ENCODE measurements around the gene HBE1.

DNA sequence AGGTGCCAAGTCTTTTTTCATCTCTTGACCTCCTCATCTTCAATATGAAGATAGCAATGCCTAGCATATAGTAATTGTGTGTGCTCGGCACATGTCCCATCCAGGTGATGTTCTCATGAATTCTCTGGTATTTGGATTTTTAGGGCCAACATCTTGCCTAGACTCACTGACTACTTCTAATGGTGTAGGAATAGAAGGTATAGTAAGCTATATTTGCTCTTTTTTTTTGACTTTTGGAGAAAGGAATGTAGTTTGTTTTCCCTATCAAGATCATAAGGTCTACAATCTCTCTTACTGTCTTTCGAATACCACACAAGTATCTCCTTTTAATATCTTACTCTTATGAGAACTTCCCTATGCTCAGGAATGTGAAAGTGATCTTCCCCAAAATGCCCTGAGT lies 38.6 kb downstream of the HBE1 start:
- TF ChIP-seq, protein P1, sequence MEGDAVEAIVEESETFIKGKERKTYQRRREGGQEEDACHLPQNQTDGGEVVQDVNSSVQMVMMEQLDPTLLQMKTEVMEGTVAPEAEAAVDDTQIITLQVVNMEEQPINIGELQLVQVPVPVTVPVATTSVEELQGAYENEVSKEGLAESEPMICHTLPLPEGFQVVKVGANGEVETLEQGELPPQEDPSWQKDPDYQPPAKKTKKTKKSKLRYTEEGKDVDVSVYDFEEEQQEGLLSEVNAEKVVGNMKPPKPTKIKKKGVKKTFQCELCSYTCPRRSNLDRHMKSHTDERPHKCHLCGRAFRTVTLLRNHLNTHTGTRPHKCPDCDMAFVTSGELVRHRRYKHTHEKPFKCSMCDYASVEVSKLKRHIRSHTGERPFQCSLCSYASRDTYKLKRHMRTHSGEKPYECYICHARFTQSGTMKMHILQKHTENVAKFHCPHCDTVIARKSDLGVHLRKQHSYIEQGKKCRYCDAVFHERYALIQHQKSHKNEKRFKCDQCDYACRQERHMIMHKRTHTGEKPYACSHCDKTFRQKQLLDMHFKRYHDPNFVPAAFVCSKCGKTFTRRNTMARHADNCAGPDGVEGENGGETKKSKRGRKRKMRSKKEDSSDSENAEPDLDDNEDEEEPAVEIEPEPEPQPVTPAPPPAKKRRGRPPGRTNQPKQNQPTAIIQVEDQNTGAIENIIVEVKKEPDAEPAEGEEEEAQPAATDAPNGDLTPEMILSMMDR (IDR thresholded peaks at IDR 0.05), result no peak
- no peak for TF ChIP-seq MXI1 (IDR thresholded peaks at IDR 0.05; ENCODE audit: low read depth, low read length)
- TF ChIP-seq, protein P2, sequence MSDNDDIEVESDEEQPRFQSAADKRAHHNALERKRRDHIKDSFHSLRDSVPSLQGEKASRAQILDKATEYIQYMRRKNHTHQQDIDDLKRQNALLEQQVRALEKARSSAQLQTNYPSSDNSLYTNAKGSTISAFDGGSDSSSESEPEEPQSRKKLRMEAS (IDR thresholded peaks at IDR 0.05; ENCODE audit: low read depth), result no peak

Measured in SK-N-SH (cell line).